HepG2 (cell line): ENCODE measurements around the gene IFI30. TPM values are rescaled to one million over a fixed set of nuclear protein-coding genes. Genes with fewer than 3 reads are reported as not detected.

ENCODE experiments used
- AGO1 ChIP-seq: fragments of 200-400 bp; formaldehyde crosslinking; IDR thresholded peaks from 2 replicates; pipeline ENCODE4 v1.6.1; 2017; ENCODE audit warnings: mild to moderate bottlenecking, low read depth, low read length, moderate library complexity; ENCODE audit not compliant: poor library complexity, severe bottlenecking
- AKAP8 ChIP-seq: sonication (generic); formaldehyde crosslinking; IDR thresholded peaks from 2 replicates; pipeline ENCODE4 v1.5.1; 2020; ENCODE audit warnings: mild to moderate bottlenecking, missing genetic modification reagents
- HNF4A ChIP-seq: sonication (generic); formaldehyde crosslinking; IDR thresholded peaks from 2 replicates; pipeline ENCODE4 v1.4.0; 2020; ENCODE audit warnings: missing genetic modification reagents
- MED13 ChIP-seq: sonication (generic); formaldehyde crosslinking; IDR thresholded peaks from 2 replicates; pipeline ENCODE4 v1.5.0; 2020; ENCODE audit warnings: missing genetic modification reagents
- MYC ChIP-seq: sonication (generic); formaldehyde crosslinking; IDR thresholded peaks from 2 replicates; pipeline ENCODE4 v1.9.0; 2021; ENCODE audit warnings: missing genetic modification reagents, borderline replicate concordance
- PATZ1 ChIP-seq: sonication (generic); formaldehyde crosslinking; IDR thresholded peaks from 2 replicates; pipeline ENCODE4 v1.4.0; 2020; ENCODE audit warnings: missing genetic modification reagents
- PRDM4 ChIP-seq: sonication (generic); formaldehyde crosslinking; IDR thresholded peaks from 2 replicates; pipeline ENCODE4 v1.9.0; 2021; ENCODE audit warnings: missing genetic modification reagents, borderline replicate concordance
- ZNF160 ChIP-seq: sonication (generic); formaldehyde crosslinking; IDR thresholded peaks from 2 replicates; pipeline ENCODE4 v1.8.0; 2022; ENCODE audit warnings: mild to moderate bottlenecking, inconsistent platforms, missing genetic modification reagents
- ZNF607 ChIP-seq: sonication (generic); formaldehyde crosslinking; IDR thresholded peaks from 2 replicates; pipeline ENCODE4 v1.5.1; 2020; ENCODE audit warnings: missing genetic modification reagents, mild to moderate bottlenecking, borderline replicate concordance
- ZSCAN25 ChIP-seq: sonication (generic); formaldehyde crosslinking; IDR thresholded peaks from 2 replicates; pipeline ENCODE4 v1.8.0; 2022; ENCODE audit warnings: mild to moderate bottlenecking, missing genetic modification reagents
- polyA plus RNA-seq, 8 experiments: library from polyadenylated mRNA; depleted of rRNA in 3 of 8; stranded (reverse) in 7 of 8; unstranded in 1 of 8; fragments of >200 nt; fragmentation: Illumina TruSeq in 4 of 8; extraction: Trizol in 4 of 8; gene quantifications; 2 replicates each; pipeline versions ENCODE4 v1.2.1 to v1.2.3, GENCODE V29; 2011 to 2016; ENCODE audit warnings: low read depth in 4 of 8, missing spikeins in 1 of 8, mixed read lengths in 1 of 8; ENCODE audit not compliant: insufficient read depth in 1 of 8
- total RNA-seq, 5 experiments: library from RNA; depleted of rRNA; stranded (reverse); fragments of >200 nt; fragmentation: Illumina TruSeq; extraction: Trizol; gene quantifications; 2 replicates each; pipeline ENCODE4 v1.2.3, GENCODE V29; 2016; ENCODE audit warnings: low read depth in 1 of 5

IFI30 gene
- total and polyA plus RNA-seq, 2 of the 13 experiments (the other 11 are each of a cell fraction or from before 2014, with no cell fraction given), result 25.0 to 79.4 TPM

GRCh38 chr19:18225702-18226468 is 52.3 kb downstream of the IFI30 start, which contains the start of gene PDE4C (continued):
- TF ChIP-seq PATZ1 (CRISPR knock-in tag), result peak; percentile 55
- TF ChIP-seq ZNF160 (CRISPR knock-in tag), result no peak
- TF ChIP-seq PRDM4 (CRISPR knock-in tag), result no peak
- TF ChIP-seq AKAP8 (CRISPR knock-in tag), result 0 out of 2 replicates have a peak, but pooled peaks have one; percentile 53
- peak; percentile 82 for TF ChIP-seq ZSCAN25 (CRISPR knock-in tag)
- TF ChIP-seq AGO1, result no peak
- peak; percentile 45; the same call in 1 of the 2 replicates for TF ChIP-seq HNF4A (CRISPR knock-in tag)
- no peak for TF ChIP-seq MED13 (CRISPR knock-in tag)
- TF ChIP-seq ZNF607 (CRISPR knock-in tag), result 0 out of 2 replicates have a peak, but pooled peaks have one; percentile 15
- peak; percentile 56; the same call in 1 of the 2 replicates for TF ChIP-seq MYC (CRISPR knock-in tag)
